GM19467 (cell line): ENCODE results near the gene MYOM3.

Experiments
- ATAC-seq: cut with Tn5 transposase; IDR thresholded peaks from one replicate; pipeline ENCODE4 v1.9.1; 2021; ENCODE audit warnings: mild to moderate bottlenecking, moderate library complexity; ENCODE audit not compliant: unreplicated experiment

The MYOM3 gene

DNA sequence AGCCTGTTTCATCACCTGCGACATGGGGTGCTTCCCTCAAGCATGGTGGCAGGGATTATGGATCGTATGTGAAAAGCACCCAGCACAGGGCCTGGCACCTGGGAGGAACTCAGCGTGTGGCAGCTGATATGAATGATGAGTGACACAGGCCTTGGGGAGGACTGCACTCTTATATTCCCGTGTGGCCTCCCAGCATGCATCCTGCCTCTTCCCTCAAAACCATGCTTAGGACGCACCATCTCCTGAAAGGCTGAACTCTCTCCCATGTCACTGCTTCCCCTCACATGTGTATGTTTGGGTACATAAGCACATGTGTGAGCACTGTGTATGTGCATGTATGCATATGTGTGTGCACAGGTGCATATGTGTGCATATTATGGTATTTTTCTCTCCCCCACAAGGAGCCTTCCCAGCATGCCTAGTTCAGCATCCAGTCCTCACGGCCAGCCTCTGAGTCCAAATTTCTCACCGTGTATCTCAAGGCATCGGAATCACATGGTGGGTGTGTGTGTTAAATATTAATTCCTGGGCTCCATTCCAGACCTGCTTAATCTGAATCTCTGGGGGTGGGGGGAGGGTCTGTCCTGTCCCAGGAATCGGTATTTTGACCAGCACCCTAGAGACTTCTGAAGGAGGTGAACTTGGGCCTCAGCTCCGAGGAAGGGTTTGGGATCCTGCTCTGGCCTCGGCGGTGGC is 12.8 kb downstream of the MYOM3 start:
- ATAC-seq: no peak

- no peak for ATAC-seq
Observed at GRCh38 chr1:24098102-24098501, 13.8 kb downstream of the MYOM3 start.

GRCh38 chr1:24097663-24098062 is 14.3 kb downstream of the MYOM3 start:
- no peak for ATAC-seq

- no peak for ATAC-seq
Observed at GRCh38 chr1:24096739-24097103, 15.2 kb downstream of the MYOM3 start.

GRCh38 chr1:24096009-24096738 is 15.8 kb downstream of the MYOM3 start:
- ATAC-seq: no peak

GRCh38 chr1:24095140-24095859 is 16.6 kb downstream of the MYOM3 start:
- no peak for ATAC-seq

DNA sequence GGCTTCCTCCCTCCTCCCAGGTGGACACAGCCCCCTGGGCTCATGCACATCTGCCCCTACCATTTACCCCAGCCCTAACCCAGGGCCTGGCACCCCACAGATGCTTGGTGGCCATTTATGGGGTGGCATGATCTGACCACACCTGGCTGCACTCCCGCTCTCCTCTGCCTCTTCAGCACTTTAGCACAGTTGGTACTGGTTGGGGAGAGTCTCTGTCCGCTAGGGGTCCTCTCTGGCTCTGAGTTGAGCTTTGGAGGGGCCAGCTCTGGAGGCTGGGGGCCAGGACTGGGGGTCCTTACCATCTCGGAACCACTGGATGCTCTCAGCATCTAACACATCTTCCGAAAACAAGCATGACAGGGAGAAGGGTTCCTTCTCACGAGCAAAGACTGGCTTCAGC is 17.4 kb downstream of the MYOM3 start:
- ATAC-seq: no peak

- ATAC-seq: no peak
Observed at GRCh38 chr1:24093732-24094131, 18.2 kb downstream of the MYOM3 start.

GRCh38 chr1:24092979-24093378 is 19.0 kb downstream of the MYOM3 start:
- ATAC-seq: no peak

DNA sequence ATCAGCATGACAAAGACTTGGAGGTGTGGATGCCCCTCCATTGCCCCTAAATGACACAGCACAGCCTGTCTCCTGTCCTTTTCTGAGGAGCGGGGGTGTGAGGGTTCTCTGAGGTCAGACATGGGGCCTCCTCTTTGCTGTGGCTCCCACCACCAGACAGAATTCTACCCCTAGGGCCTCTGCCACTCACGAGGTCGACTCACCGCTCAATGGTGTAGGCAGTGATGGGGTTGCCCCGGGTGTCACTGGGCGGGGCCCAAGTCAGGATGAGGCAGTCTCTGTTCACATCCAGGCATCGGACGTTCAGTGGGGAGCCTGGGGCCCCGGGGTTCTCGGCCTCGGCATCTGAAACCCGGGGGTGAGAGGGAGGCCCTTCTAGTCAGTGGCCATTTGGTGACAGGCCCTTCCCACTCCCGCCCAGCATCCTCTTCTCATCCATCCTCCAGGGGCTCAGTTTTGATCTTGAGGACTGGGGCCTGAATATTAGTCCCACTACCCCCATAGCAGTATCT is 19.9 kb downstream of the MYOM3 start:
- ATAC-seq: no peak

DNA sequence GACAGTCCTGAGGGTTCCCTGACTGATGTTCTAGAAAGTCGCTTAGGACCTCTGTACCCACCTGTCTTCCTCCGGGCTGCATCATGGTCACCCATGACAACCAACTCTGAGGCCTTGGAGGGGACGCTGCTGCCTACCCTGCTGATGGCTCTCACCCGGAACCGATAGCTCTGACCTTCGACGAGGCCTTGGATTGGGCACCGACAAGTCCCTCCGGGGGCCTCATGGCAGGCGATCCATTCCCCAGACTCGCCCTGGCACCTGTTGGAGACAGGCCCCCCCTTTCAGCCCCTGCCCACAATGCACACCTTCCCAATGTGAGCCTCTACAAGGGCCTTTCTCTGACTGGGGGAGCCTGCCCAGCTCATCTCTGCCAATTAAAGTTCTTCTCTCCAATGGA is 21.2 kb downstream of the MYOM3 start:
- no peak for ATAC-seq

GRCh38 chr1:24089743-24090555 is 22.0 kb downstream of the MYOM3 start:
- no peak for ATAC-seq

DNA sequence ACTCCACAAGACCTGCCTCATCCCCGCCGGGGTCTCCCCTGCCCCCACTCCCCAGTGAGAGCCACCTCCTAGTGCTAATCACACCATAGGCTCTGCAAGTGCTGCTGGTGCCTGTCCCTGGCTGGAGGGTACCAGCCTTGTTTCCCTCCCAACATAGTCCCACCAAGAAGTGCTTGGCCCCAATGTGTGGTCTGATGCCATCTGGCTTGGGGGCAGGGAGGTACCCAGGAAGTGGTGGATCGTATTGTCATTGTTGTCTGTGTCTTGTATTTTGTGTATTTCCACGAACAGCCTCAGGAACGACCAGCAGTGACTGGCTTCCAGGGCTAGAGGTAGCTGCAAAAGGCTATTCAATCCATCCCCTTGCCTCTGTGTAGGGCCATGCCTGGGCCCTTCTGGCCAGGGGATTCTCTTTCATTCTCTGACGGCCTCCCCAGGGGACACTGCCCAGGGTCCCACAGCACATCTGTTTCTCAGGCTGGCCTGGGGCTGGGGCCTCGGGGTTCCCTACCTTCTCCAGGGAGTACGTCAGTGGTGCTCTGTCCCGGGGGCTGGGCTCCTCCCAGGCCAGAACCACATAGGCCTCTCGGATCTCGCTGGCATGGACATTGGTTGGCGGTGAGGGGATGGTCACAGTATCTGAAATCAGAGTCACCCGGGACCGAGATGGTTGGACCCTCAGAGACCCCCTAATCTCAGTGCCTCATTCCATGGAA is 22.8 kb downstream of the MYOM3 start:
- ATAC-seq: no peak

DNA sequence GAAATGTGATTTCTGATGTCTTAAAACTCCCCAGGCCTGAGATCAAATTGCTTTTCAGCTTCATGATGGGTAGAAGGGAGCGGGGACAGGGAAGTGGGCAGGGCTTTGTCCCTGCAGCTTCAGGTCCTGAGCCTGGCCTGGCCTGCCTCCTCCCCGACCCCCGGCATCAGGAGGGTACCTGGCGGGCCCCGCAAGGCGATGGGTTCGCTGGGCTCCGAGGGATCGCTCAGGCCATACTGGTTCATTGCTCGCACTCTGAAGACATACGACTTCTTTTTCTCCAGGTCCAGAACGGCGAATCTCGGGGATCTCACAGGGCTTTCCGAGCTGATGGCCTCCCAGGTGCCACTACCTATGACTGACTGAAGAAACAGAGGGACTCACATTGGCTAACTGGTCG is 25.5 kb downstream of the MYOM3 start:
- no peak for ATAC-seq

DNA sequence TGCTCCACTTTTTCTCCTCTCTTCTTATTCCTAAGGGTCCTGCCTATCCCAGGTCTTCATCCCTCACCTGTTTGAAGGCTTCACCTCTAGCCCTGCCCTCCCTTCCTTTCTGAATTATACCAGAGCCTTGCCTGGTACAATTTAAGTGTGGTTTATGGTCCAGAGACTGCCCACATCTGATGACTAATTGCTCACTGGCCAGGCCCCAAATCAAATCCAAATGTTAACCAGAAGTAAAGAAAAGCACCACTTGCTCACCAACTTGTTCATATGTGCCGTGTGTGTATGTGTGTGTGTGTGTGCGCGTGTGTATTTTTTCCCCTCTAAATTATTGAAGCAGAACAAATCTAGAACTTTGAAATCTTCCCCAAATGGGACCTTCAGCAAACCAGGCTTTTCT is 26.4 kb downstream of the MYOM3 start:
- no peak for ATAC-seq

DNA sequence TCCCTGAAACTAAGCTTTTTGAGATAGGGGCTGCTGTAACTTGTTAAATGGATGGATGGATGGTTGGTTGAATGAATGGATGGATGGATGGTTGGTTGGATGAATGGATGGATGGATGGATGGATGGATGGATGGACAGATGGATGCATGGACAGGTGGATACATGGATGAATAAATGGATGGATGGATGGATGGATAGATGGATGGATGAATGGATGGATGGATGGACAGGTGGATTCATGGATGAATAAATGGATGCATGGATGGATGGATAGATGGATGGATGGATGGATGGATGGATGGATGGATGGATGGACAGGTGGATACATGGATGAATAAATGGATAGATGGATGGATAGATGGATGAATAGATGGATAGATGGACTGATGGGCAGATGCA is 26.9 kb downstream of the MYOM3 start:
- no peak for ATAC-seq

DNA sequence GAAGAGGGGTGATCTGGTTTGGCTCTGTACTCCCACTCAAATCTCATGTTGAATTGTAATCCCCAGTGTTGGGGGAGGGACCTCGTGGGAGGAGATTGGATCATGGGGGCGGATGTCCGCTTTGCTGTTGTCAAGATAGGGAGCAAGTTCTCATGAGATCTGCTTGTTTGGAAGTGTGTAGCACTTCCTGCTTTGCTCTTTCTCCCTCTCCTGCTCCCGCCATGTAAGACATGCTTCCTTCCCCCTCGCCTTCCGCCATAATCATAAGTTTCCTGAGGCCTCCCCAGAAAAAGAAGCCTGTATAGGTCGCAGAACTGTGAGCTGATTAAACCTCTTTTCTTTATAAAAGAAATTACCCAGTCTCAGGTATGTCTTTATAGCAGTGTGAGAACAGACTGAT is 27.9 kb downstream of the MYOM3 start:
- ATAC-seq: no peak

- ATAC-seq: no peak
Observed at GRCh38 chr1:24082372-24082771, 29.6 kb downstream of the MYOM3 start.

DNA sequence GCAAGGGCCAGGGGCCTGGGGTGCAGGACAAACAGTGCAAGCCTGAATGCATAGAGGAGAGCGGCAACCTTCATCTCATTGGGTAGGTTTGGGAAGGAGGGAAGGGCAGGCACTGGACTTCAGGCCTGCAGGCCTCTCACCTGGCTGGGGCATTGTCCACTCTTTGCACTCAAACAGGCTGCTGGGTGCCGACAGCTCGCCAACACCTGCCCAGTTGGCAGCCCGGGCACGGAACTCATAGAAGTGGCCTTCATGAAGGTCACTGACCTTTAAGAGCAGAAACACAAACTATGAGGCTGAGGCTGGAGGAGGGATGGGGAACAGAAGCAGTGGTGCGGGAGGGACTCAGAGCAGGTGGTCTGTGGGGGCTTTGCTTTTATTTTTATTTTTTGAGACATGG is 30.7 kb downstream of the MYOM3 start:
- ATAC-seq: no peak

DNA sequence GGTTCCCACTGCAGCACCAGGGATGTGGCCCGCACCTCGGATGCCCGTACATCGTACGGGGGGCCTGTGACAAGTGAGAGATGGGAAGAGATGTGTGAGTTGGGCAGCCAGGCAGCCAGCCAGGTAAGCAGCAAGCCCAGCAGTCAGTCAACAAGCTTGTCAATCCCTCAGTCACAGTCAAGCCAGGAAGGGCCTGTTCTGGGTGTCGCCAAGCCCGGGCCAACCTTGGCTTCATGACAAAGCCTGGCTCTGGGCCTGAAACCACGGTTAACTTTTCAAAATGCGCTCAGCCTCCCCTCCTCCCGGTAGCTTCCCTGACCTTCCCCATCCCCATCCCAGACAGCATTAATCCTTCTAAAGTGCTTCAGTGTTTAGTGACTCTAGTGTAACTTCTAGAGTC is 31.8 kb downstream of the MYOM3 start:
- no peak for ATAC-seq
